ENCODE measurements around the gene P2RX5. TPM values are rescaled to one million over a fixed set of nuclear protein-coding genes. Genes with fewer than 3 reads are reported as not detected.

P2RX5 gene
- total RNA-seq, 2 donors from 2014 or later: 21.8 to 34.2 TPM

- Mint-ChIP-seq H3K27me3 (no peaks in the 10 kb centered on the region), H3K27ac (no peak overlapping the region), H3K4me1 (peaks cover 17% of the 10 kb centered on the region), H3K4me3 (no peak overlapping the region), H3K36me3 (ENCODE audit: low read depth) (no peaks in the 10 kb centered on the region)
- no peaks in the 10 kb centered on the region for H3K9me3 ChIP-seq (ENCODE audit: control insufficient read depth, low read length, poor library complexity, severe bottlenecking)
- ATAC-seq (no peak), DNase-seq (no peak)
Observed at GRCh38 chr17:3685174-3685573, 10.8 kb downstream of the P2RX5 start.

- H3K4me3 Mint-ChIP-seq: no peak overlapping the region
- H3K27ac Mint-ChIP-seq: peak overlapping the region; percentile 56
Observed at GRCh38 chr17:3683054-3683511, 12.9 kb downstream of the P2RX5 start.

DNA sequence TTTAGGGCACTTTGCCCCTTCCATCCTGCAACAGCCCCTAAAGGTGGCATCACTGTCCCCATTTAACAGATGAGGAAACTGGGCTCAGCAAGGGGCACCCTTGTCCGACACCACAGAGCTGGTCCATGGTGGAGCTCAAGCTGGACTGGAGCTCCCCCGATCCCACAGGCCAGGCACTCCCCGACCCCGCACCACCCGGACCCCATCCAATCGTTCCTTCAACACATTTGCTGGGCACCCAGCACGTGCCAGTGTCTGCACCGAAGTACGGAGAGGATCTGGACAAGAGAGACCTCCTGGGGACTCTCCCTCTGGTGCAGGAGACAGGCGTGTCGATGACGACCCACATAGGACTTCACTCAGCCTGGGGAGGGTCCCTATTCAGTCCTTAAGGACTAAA lies 13.9 kb downstream of the P2RX5 start:
- H3K27ac Mint-ChIP-seq: peak overlapping the region; percentile 75
- H3K4me3 Mint-ChIP-seq: no peak overlapping the region
- DNase-seq (no peak), ATAC-seq (no peak)
- H3K27me3 Mint-ChIP-seq: no peaks in the 10 kb centered on the region
- H3K9me3 ChIP-seq (ENCODE audit: control insufficient read depth, low read length, poor library complexity, severe bottlenecking): no peaks in the 10 kb centered on the region
- H3K4me1 Mint-ChIP-seq: peaks cover 13% of the 10 kb centered on the region
- no peaks in the 10 kb centered on the region for H3K36me3 Mint-ChIP-seq (ENCODE audit: low read depth)

More at GRCh38 chr17:3683054-3683511, 12.9 kb downstream of the P2RX5 start:
- Mint-ChIP-seq H3K36me3 (ENCODE audit: low read depth) (no peaks in the 10 kb centered on the region), H3K4me1 (peaks cover 13% of the 10 kb centered on the region), H3K27me3 (no peaks in the 10 kb centered on the region)
- H3K9me3 ChIP-seq (ENCODE audit: control insufficient read depth, low read length, poor library complexity, severe bottlenecking): no peaks in the 10 kb centered on the region
- DNase-seq: peak in 2 of 3 donors; percentile 36 to 44
- peak; percentile 95 for ATAC-seq

DNA sequence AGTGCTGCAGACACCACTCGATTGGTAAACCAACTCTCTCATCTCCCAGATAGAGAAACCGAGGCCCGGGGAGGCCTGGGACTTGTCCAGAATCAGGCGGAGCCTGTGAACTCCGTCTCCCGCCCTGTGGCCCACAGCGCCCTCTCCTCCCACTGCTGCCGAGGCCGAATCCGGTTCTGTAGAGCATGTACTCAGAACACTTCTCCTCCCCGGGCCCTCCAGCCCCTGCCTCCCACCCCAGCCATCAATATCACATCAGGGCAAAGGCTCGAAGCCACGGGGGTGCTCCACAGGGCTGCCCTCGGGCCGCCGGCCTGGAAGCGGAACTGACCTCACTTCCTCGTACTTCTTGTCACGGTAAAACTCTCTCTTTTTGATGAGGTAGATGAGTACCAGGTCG lies 14.4 kb downstream of the P2RX5 start:
- Mint-ChIP-seq H3K27ac (peak overlapping the region; percentile 75), H3K36me3 (ENCODE audit: low read depth) (no peaks in the 10 kb centered on the region)
- ATAC-seq: no peak

DNA sequence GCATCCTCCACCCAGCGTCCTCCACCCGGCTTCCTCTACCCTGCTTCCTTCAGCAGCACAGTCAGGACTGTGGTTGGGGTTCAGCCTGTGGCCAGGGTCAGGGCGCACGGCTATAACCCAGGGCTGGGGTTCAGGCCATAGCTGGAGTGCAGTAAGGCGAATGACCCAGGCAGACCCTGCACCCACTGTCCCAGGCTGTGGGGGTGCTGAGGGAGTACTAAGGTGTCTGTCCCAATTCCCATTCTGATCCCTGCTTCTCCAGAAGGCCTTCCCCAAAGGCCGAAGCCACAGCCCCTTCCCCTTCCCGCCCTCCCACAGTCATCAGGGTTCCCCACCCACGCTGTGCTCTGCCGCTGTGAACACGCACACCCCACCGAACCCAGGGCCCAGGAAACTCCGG lies 14.9 kb downstream of the P2RX5 start:
- Mint-ChIP-seq H3K36me3 (ENCODE audit: low read depth) (no peaks in the 10 kb centered on the region), H3K27ac (no peak overlapping the region), H3K4me3 (no peak overlapping the region), H3K4me1 (peaks cover 13% of the 10 kb centered on the region), H3K27me3 (no peaks in the 10 kb centered on the region)
- no peak for DNase-seq
- ATAC-seq: no peak
- no peaks in the 10 kb centered on the region for H3K9me3 ChIP-seq (ENCODE audit: control insufficient read depth, low read length, poor library complexity, severe bottlenecking)

More for the DNA sequence above, 14.4 kb downstream of the P2RX5 start:
- no peaks in the 10 kb centered on the region for H3K9me3 ChIP-seq (ENCODE audit: control insufficient read depth, low read length, poor library complexity, severe bottlenecking)
- H3K4me3 Mint-ChIP-seq: peak overlapping the region; percentile 41
- DNase-seq: no peak
- H3K4me1 Mint-ChIP-seq: peaks cover 13% of the 10 kb centered on the region
- no peaks in the 10 kb centered on the region for H3K27me3 Mint-ChIP-seq

GRCh38 chr17:3679531-3680126 lies 16.3 kb downstream of the P2RX5 start:
- Mint-ChIP-seq H3K4me1 (peaks cover 13% of the 10 kb centered on the region), H3K27me3 (no peaks in the 10 kb centered on the region), H3K36me3 (ENCODE audit: low read depth) (no peaks in the 10 kb centered on the region), H3K4me3 (no peak overlapping the region), H3K27ac (peak overlapping the region; percentile 51)
- ATAC-seq: no peak
- DNase-seq: no peak
- H3K9me3 ChIP-seq (ENCODE audit: control insufficient read depth, low read length, poor library complexity, severe bottlenecking): no peaks in the 10 kb centered on the region

DNA sequence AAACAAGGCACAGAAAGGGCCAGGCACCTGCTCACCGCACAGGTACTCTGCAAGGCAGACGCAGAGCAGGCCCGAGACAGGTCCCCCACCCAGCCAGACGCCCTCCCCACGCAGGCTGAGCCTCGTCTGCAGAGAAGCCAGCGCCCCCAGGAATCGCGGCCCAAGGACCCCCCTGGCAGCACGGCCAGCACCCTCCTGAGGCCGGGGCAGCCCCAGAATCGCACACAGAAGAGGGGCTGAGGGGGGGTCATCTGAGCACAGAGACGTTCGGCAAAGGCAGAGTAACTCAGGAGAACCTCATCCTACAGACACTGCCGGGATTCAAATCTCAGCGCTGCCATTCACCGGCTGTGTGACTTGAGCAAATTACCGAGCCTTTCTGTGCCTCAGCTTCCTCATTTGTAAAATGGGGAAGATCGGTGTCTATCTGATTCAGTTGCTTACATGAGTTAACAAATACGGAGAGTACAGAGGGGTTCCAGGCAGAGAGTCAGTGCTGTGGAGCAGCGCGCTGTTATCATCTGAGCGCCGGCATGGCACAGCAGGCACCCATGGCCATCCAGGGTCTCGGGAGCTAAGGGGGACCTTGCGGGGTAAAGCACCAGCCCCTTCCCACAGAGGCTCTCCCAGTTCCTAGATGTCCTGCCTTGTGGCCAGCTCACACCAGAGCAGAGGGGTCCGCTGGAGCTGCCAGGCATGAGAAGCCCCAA lies 17.0 kb downstream of the P2RX5 start:
- DNase-seq (no peak), ATAC-seq (no peak)
- peak overlapping the region; percentile 51 for H3K27ac Mint-ChIP-seq

GRCh38 chr17:3678095-3678820 lies 17.7 kb downstream of the P2RX5 start:
- Mint-ChIP-seq H3K27me3 (no peaks in the 10 kb centered on the region), H3K27ac (no peak overlapping the region), H3K4me3 (no peak overlapping the region), H3K36me3 (ENCODE audit: low read depth) (no peaks in the 10 kb centered on the region), H3K4me1 (peaks cover 12% of the 10 kb centered on the region)
- ATAC-seq (no peak), DNase-seq (no peak)
- no peaks in the 10 kb centered on the region for H3K9me3 ChIP-seq (ENCODE audit: control insufficient read depth, low read length, poor library complexity, severe bottlenecking)

More for the DNA sequence above, 17.0 kb downstream of the P2RX5 start:
- H3K36me3 Mint-ChIP-seq (ENCODE audit: low read depth): no peaks in the 10 kb centered on the region
- no peaks in the 10 kb centered on the region for H3K9me3 ChIP-seq (ENCODE audit: control insufficient read depth, low read length, poor library complexity, severe bottlenecking)
- no peak overlapping the region for H3K4me3 Mint-ChIP-seq
- H3K4me1 Mint-ChIP-seq: peaks cover 13% of the 10 kb centered on the region
- no peaks in the 10 kb centered on the region for H3K27me3 Mint-ChIP-seq

- no peaks in the 10 kb centered on the region for H3K36me3 Mint-ChIP-seq (ENCODE audit: low read depth)
- ATAC-seq: no peak
- H3K27ac Mint-ChIP-seq: peak overlapping the region; percentile 57
- DNase-seq: no peak
- H3K4me3 Mint-ChIP-seq: no peak overlapping the region
- no peaks in the 10 kb centered on the region for H3K27me3 Mint-ChIP-seq
- no peaks in the 10 kb centered on the region for H3K4me1 Mint-ChIP-seq
- H3K9me3 ChIP-seq (ENCODE audit: control insufficient read depth, low read length, poor library complexity, severe bottlenecking): no peaks in the 10 kb centered on the region
Observed at GRCh38 chr17:3675886-3676285, 20.1 kb downstream of the P2RX5 start.

- no peak overlapping the region for H3K4me3 Mint-ChIP-seq
- no peak for ATAC-seq
- no peaks in the 10 kb centered on the region for H3K36me3 Mint-ChIP-seq (ENCODE audit: low read depth)
- peaks cover 4% of the 10 kb centered on the region for H3K4me1 Mint-ChIP-seq
- DNase-seq: no peak
- H3K27ac Mint-ChIP-seq: peak overlapping the region; percentile 59
- no peaks in the 10 kb centered on the region for H3K9me3 ChIP-seq (ENCODE audit: control insufficient read depth, low read length, poor library complexity, severe bottlenecking)
- H3K27me3 Mint-ChIP-seq: no peaks in the 10 kb centered on the region
Observed at GRCh38 chr17:3672571-3672970, 23.4 kb downstream of the P2RX5 start.

DNA sequence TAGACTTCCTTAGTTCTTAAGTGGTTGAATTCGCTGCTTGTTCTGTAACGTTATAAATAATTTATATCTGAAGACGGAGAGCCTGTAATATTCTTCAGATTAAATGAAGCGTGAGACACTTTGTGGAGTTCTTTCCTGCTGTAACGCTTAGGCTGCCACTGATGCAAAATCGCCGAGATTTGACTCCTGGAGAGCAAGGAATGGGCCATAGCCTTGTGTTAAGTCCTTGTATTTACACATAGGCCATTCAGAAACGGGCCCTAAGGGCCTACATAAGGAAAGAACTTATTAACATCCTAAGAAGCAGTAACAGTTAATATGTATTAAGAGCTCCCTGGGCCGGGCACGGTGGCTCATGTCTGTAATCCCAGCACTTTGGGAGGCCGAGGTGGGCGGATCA lies 26.4 kb downstream of the P2RX5 start:
- ATAC-seq (no peak), DNase-seq (no peak)
- Mint-ChIP-seq H3K27me3 (no peaks in the 10 kb centered on the region), H3K36me3 (ENCODE audit: low read depth) (no peaks in the 10 kb centered on the region), H3K4me3 (peak overlapping the region; percentile 93), H3K4me1 (peaks cover 16% of the 10 kb centered on the region), H3K27ac (peak overlapping the region; percentile 83)
- no peaks in the 10 kb centered on the region for H3K9me3 ChIP-seq (ENCODE audit: control insufficient read depth, low read length, poor library complexity, severe bottlenecking)

DNA sequence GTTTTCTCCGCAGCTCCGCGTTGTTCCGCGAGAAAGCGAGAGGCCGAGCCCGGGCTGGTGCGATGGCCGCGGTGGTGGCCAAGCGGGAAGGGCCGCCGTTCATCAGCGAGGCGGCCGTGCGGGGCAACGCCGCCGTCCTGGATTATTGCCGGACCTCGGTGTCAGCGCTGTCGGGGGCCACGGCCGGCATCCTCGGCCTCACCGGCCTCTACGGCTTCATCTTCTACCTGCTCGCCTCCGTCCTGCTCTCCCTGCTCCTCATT lies 26.9 kb downstream of the P2RX5 start:
- no peaks in the 10 kb centered on the region for H3K9me3 ChIP-seq (ENCODE audit: control insufficient read depth, low read length, poor library complexity, severe bottlenecking)
- no peak for ATAC-seq
- H3K27me3 Mint-ChIP-seq: no peaks in the 10 kb centered on the region
- peaks cover 16% of the 10 kb centered on the region for H3K4me1 Mint-ChIP-seq
- peak overlapping the region; percentile 93 for H3K4me3 Mint-ChIP-seq
- peak overlapping the region; percentile 83 for H3K27ac Mint-ChIP-seq
- DNase-seq: no peak
- H3K36me3 Mint-ChIP-seq (ENCODE audit: low read depth): no peaks in the 10 kb centered on the region

DNA sequence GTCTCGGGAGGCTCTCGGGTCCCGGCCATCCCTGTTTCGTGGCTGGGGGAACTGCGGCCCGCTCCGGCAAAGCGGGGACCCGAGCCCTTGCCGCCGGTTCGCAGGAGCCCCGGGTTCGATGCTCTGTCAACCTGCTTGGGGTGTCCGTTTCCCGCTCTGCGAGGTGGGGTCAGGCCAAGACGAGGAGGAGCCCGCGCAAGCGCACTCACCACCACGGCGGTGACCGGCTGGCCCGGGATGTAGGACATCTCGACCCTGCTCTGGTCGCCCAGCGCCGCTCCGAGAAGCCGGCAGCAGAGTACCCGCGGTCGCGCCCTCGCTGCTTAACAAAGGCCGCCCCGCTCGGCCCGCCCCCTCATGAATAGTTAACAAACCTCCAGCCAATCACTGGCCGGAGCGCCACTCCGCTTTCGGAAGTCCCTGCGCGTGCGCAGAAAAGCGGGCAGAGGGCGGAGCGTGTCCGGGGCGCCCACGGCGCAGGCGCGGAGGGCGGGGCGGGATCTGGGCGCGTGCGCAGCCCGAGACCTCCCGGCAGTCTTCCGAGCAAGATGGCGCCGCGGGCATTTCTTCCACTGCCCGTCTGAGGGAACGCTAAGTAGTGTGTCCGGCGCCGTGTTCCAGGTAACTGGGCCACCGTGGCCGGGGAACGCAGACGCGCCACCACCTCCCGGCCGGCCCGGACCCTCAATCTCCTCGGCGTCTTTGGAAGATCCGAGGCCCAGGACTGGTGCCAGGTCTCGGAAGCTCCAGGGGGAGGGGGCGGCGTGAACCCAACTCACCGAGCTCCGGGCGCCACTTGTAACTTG lies 27.5 kb downstream of the P2RX5 start, which contains the start of the genes EMC6 and TAX1BP3:
EMC6 (plus strand) TSS at position 534 of the 806 bp plus-strand sequence. CDS start 335 bp downstream, outside the sequence.
TAX1BP3 (minus strand) TSS at position 300 of the 806 bp plus-strand sequence; CDS start at position 248, 52 bp downstream.
- ATAC-seq (peak; percentile 96), DNase-seq (peak; percentile 99 to 100 (median 99))
- H3K9me3 ChIP-seq (ENCODE audit: control insufficient read depth, low read length, poor library complexity, severe bottlenecking): no peaks in the 10 kb centered on the region
- Mint-ChIP-seq H3K4me1 (peaks cover 16% of the 10 kb centered on the region), H3K36me3 (ENCODE audit: low read depth) (no peaks in the 10 kb centered on the region), H3K27me3 (no peaks in the 10 kb centered on the region), H3K4me3 (peak within 1 kb of the TSS; percentile 93), H3K27ac (peak within 1 kb of the TSS; percentile 83)
